CD4-positive, alpha-beta T cell treated with Interleukin-4 for 4 hours (primary cell): ENCODE data around the gene C4B.

ENCODE experiments used
- DNase-seq: peaks from one replicate; pipeline ENCODE4 v3.0.0-alpha.2; 2020

C4B gene

DNA sequence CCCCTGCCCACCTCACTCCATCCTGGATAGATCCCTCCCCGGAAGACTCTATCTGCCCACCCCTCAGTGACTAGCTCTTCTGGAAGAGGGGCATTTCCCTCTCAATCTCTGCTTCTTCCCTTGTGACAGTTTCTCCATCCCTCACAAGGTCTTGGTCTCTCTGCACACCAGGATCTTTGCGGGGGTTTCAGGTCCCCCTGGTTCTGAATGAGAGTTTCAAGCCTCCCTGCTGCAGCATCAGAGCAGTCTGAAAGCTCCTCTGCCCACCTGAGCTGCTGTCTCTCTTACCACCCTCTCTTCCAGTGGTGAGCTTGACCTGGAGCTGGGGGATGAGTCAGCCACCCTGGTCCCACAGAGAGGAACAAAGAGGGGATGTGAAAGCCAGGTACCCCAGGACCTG is 70.2 kb downstream of the C4B start:
- no peak for DNase-seq
